ENCODE measurements around the gene ADAMTS2.
"Not testable (repeated sequence)": the region's sequence is repeated elsewhere in the genome, so short reads cannot be mapped to it uniquely, and the experiment has no call there.

ADAMTS2 gene

GRCh38 chr5:179220716-179221115 is 124.5 kb downstream of the ADAMTS2 start:
- TF ChIP-seq CTCF (IDR thresholded peaks at IDR 0.05; ENCODE audit: control extremely low read depth, extremely low read depth, low read depth, missing control alignments), result no peak
- DNase-seq (ENCODE audit: extremely low spot score), result no peak
- ChIA-PET POLR2A (no interaction called here), CTCF (no interaction called here)

- no peak for TF ChIP-seq CTCF (IDR thresholded peaks at IDR 0.05; ENCODE audit: control extremely low read depth, extremely low read depth, low read depth, missing control alignments)
- ChIA-PET POLR2A (no interaction called here), CTCF (no interaction called here)
- DNase-seq (ENCODE audit: extremely low spot score), result no peak
Observed at GRCh38 chr5:179219661-179220620, 125.3 kb downstream of the ADAMTS2 start.

GRCh38 chr5:179218943-179219330 is 126.3 kb downstream of the ADAMTS2 start:
- no peak for DNase-seq (ENCODE audit: extremely low spot score)
- CTCF ChIA-PET, result no interaction called here
- TF ChIP-seq CTCF (IDR thresholded peaks at IDR 0.05; ENCODE audit: control extremely low read depth, extremely low read depth, low read depth, missing control alignments), result no peak
- POLR2A ChIA-PET, result no interaction called here

- POLR2A ChIA-PET, result no interaction called here
- CTCF ChIA-PET, result no interaction called here
- no peak for DNase-seq (ENCODE audit: extremely low spot score)
- no peak for TF ChIP-seq CTCF (IDR thresholded peaks at IDR 0.05; ENCODE audit: control extremely low read depth, extremely low read depth, low read depth, missing control alignments)
Observed at GRCh38 chr5:179217956-179218942, 127.0 kb downstream of the ADAMTS2 start.

GRCh38 chr5:179217356-179217755 is 127.9 kb downstream of the ADAMTS2 start:
- ChIA-PET CTCF (no interaction called here), POLR2A (no interaction called here)
- no peak for DNase-seq (ENCODE audit: extremely low spot score)
- TF ChIP-seq CTCF (IDR thresholded peaks at IDR 0.05; ENCODE audit: control extremely low read depth, extremely low read depth, low read depth, missing control alignments), result no peak

GRCh38 chr5:179216381-179216780 is 128.9 kb downstream of the ADAMTS2 start:
- POLR2A ChIA-PET; DNase-seq (ENCODE audit: extremely low spot score); CTCF ChIA-PET: not testable (repeated sequence)
